H54 (cell line): ENCODE data around the gene HDGFL2.

Source experiments
- DNase-seq: peaks from one replicate; pipeline ENCODE4 v3.0.0; 2011; ENCODE audit warnings: low spot score, mixed read lengths; ENCODE audit not compliant: insufficient read length
- FAIRE-seq: peaks from 3 replicates; lab custom pipeline; 2011; peaks lifted over from hg19 to GRCh38; lab: Jason Lieb, UNC
- POLR2A ChIP-seq: IDR thresholded peaks from 2 replicates; pipeline ENCODE4 v1.6.1; 2011; ENCODE audit warnings: low read depth, mild to moderate bottlenecking, low read length

HDGFL2 gene

DNA sequence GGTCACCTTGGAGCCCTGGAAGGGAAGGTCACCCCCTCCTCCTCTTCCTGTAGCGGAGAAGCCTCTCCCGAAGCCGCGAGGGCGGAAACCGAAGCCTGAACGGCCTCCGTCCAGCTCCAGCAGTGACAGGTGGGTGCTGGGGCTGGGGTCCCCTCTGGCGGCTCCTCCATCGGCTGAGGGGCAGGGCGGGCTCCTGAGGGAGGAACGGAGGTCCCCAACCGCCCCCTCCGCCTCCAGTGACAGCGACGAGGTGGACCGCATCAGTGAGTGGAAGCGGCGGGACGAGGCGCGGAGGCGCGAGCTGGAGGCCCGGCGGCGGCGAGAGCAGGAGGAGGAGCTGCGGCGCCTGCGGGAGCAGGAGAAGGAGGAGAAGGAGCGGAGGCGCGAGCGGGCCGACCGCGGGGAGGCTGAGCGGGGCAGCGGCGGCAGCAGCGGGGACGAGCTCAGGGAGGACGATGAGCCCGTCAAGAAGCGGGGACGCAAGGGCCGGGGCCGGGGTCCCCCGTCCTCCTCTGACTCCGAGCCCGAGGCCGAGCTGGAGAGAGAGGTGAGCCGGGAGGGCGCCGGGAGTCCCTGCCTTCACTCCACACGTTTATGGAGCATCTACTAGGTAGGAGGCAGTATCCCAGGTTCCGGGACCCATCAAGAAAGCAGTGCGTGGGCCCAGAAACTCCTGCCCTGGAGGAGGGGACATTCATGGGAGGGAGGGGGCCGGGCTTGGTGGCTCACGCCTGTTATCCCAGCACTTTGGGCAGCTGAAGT, 22.0 kb downstream of the HDGFL2 start:
- FAIRE-seq: no peak
- no peak for TF ChIP-seq POLR2A
- no peak for DNase-seq

DNA sequence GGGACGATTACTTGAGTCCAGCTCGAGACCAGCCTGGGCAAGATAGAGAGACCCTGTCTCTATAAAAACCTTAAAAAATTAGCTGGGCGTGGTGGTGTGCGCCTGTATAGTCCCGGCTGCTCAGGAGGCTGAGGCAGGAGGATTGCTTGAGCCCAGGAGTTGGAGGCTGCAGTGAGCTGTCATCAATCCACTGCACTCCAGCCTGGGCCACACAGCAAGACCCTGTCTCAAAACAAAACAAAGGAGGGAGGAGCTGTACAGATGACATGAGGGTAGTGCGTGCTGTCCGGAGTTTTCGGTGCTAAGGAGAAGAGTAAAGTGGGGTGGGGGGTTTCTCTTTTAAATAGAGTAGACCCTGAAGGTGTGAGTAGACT, 22.6 kb downstream of the HDGFL2 start:
- no peak for FAIRE-seq

DNA sequence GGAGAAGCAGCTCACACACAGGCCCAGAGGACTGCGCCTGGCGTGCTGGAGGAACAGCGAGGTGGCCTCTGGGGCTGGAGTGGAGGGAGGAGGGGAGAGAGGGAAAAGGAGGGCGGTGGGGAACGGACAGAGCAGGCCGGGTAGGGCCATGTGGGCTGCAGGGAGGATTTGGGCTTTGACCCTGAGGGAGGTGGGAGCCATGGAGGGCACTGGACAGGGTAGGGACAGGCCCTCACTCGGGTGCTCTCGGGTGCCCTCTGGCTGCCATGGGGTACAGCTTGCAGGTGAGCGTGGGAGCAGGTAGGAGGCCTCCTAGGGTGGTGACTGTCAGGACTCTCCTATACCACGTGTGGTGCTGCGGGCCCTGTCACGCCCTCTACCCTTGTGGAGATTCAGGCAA, 23.4 kb downstream of the HDGFL2 start:
- TF ChIP-seq POLR2A: no peak
- FAIRE-seq (no peak), DNase-seq (no peak)

More for the DNA sequence above, 22.6 kb downstream of the HDGFL2 start:
- TF ChIP-seq POLR2A: no peak
- DNase-seq: no peak

DNA sequence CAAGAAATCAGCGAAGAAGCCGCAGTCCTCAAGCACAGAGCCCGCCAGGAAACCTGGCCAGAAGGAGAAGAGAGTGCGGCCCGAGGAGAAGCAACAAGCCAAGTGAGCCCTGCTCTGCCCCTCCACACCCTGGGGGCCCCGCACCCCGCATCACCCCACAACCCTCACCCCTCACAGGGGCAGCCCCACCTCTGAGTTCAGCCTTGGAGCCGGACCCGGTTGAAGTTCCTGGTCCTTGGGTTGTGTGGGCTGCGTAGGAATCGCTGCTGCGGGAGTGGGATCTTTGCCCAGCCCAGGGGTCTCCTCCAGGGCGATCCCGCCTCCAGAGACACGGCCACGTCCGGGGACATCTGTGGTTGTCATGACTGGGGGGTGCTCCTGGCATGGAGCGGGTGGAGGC, 24.2 kb downstream of the HDGFL2 start:
- TF ChIP-seq POLR2A: no peak
- DNase-seq: no peak

DNA sequence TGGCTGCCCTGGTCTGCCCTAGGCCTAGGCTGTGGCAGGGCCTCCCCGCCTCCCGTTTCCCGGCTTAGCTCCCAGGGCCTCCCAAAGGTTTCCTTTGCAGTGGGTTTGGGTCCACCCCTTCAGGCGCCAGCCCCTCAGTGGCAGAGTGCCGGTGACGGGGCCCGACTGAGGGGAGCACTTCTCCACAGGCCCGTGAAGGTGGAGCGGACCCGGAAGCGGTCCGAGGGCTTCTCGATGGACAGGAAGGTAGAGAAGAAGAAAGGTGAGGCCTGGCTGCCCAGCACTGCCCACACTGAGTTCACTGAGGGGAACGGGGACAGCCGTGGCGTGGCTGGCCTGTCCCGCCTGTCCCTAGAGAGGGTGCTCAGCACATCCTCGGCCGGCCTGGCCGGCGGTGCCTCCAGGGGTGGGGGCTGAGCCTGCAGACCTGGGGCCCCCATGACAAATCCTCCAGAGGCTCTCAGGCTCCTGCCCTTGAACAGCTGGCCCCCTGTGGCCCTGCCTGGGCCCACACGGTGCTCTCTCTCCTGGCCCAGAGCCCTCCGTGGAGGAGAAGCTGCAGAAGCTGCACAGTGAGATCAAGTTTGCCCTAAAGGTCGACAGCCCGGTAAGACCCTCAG, 25.8 kb downstream of the HDGFL2 start:
- no peak for TF ChIP-seq POLR2A
- DNase-seq (no peak), FAIRE-seq (no peak)

More for the DNA sequence above, 24.2 kb downstream of the HDGFL2 start:
- FAIRE-seq: no peak

DNA sequence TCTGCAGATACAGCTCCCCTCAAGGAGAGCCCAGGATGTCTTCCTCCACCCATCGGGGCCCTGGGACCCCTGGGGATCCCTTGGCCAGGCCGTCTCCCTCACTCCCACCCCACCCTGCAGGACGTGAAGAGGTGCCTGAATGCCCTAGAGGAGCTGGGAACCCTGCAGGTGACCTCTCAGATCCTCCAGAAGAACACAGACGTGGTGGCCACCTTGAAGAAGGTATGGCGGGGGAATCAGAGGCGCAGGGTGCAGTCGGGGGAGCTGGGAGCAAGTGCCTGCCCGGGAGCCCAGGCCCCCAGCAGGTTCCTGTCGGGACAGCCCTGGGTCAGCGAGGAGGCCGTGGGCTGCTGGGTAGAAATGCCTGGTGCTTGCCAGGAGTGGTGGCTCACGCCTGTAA, 26.6 kb downstream of the HDGFL2 start:
- DNase-seq (no peak), FAIRE-seq (no peak)
- no peak for TF ChIP-seq POLR2A

DNA sequence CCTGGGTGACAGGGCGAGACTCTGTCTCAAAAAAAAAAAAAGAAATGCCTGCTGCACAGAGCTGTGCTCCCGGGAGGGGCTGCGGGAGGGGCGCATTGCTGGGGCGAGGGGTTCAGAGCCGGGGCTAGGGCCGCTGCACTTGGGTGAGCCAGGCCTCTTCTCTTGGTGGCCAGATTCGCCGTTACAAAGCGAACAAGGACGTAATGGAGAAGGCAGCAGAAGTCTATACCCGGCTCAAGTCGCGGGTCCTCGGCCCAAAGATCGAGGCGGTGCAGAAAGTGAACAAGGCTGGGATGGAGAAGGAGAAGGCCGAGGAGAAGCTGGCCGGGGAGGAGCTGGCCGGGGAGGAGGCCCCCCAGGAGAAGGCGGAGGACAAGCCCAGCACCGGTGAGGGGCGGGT, 27.2 kb downstream of the HDGFL2 start:
- no peak for FAIRE-seq
- TF ChIP-seq POLR2A: no peak
- no peak for DNase-seq

DNA sequence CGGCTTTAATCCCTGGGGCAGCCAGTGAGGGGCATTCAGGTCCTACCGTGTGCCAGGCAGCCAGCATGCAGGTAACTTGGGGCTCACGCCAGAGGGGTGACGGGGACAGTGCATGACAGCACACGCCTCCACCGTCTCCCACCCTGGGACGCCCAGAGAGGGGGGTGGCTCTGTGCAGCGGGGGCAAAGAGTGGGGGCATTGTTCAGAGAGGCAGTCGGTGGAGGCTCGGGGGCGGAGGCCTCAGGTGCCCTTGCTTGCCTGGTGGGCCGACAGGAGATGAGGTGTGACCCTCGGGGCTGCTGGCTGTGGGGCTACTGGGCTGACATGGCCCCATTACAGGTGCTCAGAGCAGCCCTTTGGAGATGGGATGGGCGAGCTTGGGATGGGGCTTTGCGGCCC, 27.8 kb downstream of the HDGFL2 start:
- FAIRE-seq (no peak), DNase-seq (no peak)
- TF ChIP-seq POLR2A: no peak

DNA sequence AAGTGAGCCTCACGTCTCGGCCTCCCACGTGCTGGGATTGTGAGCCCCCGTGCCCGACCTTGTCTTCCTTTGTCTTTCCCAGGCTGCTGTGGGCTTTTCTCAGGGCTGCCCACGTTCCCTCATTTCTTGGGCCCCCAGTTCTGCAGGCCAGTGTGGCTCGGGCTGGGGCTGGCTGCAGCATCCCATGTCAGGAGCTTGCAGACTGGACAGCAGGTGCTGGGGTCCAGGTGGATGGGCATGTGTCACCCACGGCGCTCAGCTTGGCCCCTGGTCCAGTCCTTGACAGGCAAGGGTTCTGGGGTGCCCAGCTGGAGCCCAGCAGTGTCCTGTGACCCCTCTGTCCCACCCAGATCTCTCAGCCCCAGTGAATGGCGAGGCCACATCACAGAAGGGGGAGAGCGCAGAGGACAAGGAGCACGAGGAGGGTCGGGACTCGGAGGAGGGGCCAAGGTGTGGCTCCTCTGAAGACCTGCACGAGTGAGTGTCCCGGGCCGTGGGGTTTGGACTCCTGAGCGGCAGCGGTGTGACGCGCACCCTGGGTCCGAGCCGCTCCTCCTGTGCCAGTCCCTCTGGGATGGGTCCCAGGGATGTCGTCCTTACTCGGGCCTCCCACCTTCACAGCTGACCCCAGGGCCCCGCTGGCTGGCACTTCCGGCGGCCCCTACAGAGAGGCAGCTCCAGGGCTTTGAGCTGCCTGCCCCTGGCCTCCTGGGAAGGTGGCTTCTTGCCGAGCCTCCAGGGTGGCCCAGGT, 28.9 kb downstream of the HDGFL2 start:
- TF ChIP-seq POLR2A: no peak
- DNase-seq (no peak), FAIRE-seq (no peak)

DNA sequence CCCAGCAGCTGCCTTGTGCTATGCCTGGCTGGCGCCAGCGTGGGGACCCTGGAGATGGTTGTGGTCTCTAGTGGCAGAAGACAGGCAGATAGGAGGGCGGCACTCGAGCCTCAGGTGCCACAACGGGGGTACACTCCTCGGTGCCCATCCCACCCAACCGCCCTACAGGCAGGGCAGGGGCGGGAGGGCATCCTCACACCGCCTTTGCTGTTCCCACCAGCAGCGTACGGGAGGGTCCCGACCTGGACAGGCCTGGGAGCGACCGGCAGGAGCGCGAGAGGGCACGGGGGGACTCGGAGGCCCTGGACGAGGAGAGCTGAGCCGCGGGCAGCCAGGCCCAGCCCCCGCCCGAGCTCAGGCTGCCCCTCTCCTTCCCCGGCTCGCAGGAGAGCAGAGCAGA, 29.6 kb downstream of the HDGFL2 start:
- no peak for TF ChIP-seq POLR2A
- no peak for DNase-seq
- no peak for FAIRE-seq

DNA sequence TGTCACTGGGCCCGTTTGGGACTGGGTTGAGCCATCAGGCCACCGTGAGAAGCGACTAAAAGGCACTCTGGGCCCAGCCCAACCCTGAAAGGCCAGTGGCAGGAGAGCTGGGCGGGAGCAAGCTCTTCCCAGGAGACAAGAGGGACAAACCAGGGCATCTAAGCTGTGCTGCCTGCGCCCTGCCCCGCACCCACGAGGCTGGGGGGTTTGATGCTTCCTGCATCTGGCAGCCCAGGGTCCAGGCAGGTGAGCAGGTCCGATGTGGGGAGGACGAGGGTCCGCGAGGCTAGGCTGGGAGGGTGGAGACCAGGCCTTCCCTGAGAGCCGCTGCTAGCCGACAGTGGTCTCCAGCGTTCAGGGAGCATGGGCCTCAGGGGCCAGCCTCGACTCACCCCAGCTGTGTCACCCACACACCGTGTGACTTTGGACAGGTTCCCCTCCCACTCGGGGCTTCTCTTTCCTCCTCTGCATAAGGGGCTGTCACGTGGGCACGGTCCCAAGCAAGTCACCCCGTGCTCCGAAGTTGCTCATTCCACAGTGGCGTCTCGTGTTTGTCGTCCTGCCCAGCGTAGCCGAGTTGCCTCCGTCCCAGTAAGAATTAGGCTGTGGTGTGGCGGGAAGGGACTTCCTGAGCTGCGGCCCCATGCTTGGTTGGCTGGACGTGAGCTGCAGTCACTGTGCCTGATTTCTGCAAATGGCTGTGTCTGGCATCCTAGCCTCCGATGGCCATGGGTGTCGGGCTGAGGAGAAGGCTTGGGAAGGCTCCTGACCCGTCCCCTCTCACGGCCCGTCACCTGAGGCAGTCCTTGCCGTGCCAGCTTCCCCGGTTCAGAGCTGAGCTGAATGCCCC, 30.4 kb downstream of the HDGFL2 start:
- DNase-seq: no peak
- FAIRE-seq: no peak
- no peak for TF ChIP-seq POLR2A

DNA sequence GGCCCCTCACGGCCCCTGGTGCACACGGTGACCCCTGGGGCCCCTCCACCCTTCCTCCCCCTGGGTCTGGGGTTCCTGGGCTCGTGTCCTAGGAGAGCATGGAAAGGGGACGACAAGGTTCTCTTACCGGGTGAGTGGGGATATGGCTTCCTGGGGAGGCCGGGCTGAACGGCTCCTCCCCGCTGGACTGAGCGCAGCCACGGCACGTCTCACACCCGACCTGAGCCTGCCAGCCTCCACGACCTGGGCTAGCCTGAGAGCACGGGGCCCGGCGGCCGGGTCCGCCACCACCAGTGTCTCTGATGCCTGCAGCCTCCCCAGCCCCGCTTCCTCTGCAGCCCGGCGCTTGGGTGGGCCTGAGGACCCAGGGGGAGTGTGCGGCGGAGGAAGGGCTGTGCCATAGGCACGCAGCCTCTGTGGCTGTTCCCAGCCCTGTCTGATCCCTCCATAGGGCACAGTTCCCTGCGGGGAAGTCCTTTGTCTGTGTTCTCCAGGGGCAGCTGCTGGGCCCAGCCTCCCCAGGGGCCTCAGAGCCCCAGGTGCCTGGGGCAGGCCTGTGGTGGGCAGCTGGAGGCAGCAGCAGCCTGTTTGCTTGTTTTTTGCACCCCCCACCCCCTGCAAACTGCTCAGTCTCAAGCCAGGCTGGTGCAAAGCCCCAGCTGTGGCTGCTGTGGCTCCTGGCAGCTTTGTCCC, 31.2 kb downstream of the HDGFL2 start:
- FAIRE-seq: no peak

DNA sequence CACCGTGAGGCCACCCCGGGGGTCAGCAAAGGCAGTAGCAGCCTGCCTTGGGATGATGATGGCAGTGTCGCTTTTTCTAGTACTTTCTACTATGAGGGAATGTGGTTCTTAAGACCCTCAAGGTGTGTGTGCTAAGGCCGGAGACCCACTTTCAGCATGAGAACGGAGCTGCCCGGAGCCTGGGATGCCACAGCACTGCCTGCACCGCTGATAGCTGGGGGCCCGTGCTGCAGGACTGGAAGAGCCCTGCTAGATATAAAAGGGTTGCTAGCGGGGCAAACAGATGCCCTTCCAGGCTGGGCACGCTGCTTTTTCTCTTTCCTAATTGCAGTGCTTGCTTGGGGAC, 31.7 kb downstream of the HDGFL2 start:
- no peak for TF ChIP-seq POLR2A
- DNase-seq (no peak), FAIRE-seq (no peak)

More for the DNA sequence above, 31.2 kb downstream of the HDGFL2 start:
- TF ChIP-seq POLR2A: no peak
- no peak for DNase-seq
